ENCODE results near the gene EIF2B4. TPM values are rescaled to one million over a fixed set of nuclear protein-coding genes. Genes with fewer than 3 reads are reported as not detected.

Gene EIF2B4
- total and polyA plus RNA-seq, 4 donors, result 19.6 to 55.4 (median 37.3) TPM

DNA sequence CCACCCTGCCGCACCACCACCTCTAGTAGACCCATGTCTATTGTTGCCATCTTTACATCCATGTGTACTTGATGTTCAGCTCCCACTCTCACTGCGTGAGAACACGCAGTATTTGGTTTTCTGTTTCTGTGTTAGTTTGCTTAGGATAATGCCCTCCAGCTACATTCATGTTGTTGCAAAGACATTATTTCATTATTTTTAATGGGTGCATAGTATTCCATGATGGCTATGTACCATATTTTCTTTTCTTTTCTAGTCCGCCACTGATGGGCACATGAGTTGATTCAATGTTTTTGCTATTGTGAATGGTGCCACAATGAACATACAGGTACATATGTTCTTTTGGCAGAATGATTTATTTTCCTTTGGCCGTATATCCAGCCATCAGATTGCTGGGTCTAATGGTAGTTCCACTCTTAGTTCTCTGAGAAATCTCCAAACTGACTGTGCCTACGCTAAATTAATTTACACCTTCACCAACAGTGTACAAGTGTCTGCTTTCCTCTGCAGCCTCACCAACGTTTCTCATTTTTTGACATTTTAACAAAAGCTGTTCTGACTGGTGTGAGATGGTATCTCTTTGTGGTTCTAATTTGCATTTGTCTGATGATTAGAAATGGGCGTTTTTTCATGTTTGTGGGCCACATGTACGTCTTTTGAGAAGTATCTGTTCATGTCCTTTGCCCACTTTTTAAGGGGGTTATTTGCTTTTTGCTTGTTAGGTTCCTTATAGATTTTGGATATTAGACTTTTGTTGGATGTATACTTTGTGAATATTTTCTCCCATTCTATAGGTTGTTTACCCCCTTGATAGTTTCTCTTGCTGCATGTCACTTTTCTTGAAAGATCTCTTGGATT is 20.9 kb upstream of the EIF2B4 start:
- Histone ChIP-seq H3K36me3 (ENCODE audit: control insufficient read depth in 4 of 4, insufficient read depth in 4 of 4, low read length in 4 of 4) (peaks cover 0 to 6% (median 4%) of the 10 kb centered on the region in 4 donors), H3K4me3 (no peak overlapping the region), H3K9ac (ENCODE audit: insufficient read depth in 1 of 2, low read length in 2 of 2) (no peak overlapping the region), H3K27ac (ENCODE audit: low read depth in 1 of 2, low read length in 1 of 2) (no peak overlapping the region), H3K4me1 (ENCODE audit: control insufficient read depth in 5 of 5, insufficient read depth in 5 of 5, low read length in 5 of 5) (no peaks in the 10 kb centered on the region), H3K9me3 (ENCODE audit: control insufficient read depth in 4 of 4, insufficient read depth in 3 of 4, low read length in 3 of 4) (no peaks in the 10 kb centered on the region), H3K27me3 (ENCODE audit: control insufficient read depth in 3 of 3, insufficient read depth in 3 of 3, low read length in 2 of 3) (no peaks in the 10 kb centered on the region)
- ATAC-seq (ENCODE audit: insufficient read depth, low FRiP score) (no peak), DNase-seq (no peak)
- 94 to 95% methylated on average over 9 of the region's 9 CpGs for WGBS, 2 donors
- TF ChIP-seq, protein P1, sequence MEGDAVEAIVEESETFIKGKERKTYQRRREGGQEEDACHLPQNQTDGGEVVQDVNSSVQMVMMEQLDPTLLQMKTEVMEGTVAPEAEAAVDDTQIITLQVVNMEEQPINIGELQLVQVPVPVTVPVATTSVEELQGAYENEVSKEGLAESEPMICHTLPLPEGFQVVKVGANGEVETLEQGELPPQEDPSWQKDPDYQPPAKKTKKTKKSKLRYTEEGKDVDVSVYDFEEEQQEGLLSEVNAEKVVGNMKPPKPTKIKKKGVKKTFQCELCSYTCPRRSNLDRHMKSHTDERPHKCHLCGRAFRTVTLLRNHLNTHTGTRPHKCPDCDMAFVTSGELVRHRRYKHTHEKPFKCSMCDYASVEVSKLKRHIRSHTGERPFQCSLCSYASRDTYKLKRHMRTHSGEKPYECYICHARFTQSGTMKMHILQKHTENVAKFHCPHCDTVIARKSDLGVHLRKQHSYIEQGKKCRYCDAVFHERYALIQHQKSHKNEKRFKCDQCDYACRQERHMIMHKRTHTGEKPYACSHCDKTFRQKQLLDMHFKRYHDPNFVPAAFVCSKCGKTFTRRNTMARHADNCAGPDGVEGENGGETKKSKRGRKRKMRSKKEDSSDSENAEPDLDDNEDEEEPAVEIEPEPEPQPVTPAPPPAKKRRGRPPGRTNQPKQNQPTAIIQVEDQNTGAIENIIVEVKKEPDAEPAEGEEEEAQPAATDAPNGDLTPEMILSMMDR (IDR thresholded peaks at IDR 0.05; ENCODE audit: control extremely low read depth, extremely low read depth), result no peak

DNA sequence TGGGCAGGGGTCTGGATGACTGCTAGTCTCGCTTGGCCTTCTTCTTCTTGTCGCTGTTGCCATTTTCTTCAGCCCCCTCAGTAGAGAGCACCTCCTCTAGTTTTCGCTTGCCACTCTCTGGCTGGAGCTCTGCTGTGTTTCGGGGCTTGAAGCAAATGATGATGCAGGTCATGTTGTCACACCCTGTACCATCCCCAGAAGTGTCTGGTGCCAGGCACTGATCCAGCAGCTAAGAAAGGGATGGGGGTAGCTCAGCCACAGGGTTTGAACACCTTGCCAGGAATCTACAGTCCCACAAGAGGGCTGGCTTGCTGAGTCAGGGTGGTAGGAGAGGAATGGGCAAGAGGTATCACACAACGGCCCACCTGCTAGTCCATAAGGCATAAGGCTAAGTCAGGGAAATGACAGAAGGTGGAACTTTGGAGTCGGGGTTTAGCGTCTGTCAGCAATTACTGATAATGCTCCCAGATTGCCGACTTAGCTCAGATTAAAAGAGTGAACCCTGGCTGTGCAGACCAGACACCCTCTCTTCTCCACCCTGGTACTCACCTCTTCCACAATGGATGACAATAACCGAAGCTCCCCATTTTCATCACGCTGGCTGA is 11.5 kb upstream of the EIF2B4 start:
- Histone ChIP-seq H3K9me3 (ENCODE audit: control insufficient read depth in 4 of 4, insufficient read depth in 3 of 4, low read length in 3 of 4) (no peaks in the 10 kb centered on the region), H3K4me1 (ENCODE audit: control insufficient read depth in 5 of 5, insufficient read depth in 5 of 5, low read length in 5 of 5) (peaks cover 4 to 19% (median 5%) of the 10 kb centered on the region in 5 donors), H3K4me3 (no peak overlapping the region), H3K27ac (ENCODE audit: low read depth in 1 of 2, low read length in 1 of 2) (peak overlapping the region in 1 of 2 donors; percentile 85), H3K27me3 (ENCODE audit: control insufficient read depth in 3 of 3, insufficient read depth in 3 of 3, low read length in 2 of 3) (no peaks in the 10 kb centered on the region), H3K9ac (ENCODE audit: insufficient read depth in 1 of 2, low read length in 2 of 2) (peak overlapping the region in 1 of 2 donors; percentile 65), H3K36me3 (ENCODE audit: control insufficient read depth in 4 of 4, insufficient read depth in 4 of 4, low read length in 4 of 4) (peaks cover 18 to 41% (median 28%) of the 10 kb centered on the region in 4 donors)
- 95 to 98% methylated on average over 10 of the region's 10 CpGs for WGBS, 2 donors
- DNase-seq, result no peak
- TF ChIP-seq, protein P1 (IDR thresholded peaks at IDR 0.05; ENCODE audit: control extremely low read depth, extremely low read depth), result no peak
- ATAC-seq (ENCODE audit: insufficient read depth, low FRiP score), result no peak

DNA sequence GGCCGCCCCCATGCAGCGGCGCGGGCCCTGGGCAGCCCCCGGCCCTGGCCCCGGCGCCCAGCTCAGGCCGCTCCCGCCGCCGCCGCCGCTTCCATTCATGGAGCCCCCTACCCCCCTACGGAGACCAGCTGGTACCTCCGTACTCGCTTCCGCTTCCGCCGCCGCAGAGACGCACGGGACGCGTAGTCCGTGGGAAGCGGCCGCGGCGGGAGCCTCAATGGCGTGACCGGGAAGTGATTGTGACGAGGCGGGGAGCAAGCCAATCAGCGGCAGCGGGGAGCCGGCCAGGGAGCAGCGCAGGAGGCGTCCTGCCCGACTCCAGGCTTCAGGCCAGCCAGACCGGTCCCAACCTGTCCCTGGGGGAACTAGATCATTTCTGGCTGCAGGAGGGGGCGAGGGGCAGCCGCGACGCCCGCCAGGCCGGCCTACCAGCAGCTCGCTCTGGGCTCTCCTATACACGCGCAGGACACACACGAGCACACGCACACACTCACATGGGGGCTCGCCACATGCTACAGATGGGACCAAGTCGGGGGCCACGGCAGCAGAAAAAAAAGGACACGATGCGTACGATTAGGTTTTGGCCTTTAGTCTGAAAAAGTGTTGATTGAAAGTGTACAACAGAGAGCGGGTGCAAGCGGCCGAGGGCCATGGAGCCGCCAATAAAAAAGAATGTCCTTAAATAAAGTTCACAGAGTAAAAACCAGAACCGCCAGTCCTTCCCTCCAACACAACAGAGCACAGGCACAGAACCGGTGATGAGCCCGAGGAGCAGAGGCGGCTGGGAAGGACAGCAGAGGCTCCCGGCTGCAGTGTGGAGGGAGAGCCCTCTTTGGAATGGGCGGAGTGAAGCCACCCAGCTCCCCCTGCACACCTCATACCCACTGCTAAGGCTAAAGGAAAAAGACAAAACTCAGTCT is 10.7 kb upstream of the EIF2B4 start, which contains the start of gene ZNF513:
Gene ZNF513 (minus strand): TSS at position 109 of the 920 bp plus-strand sequence. CDS start 208 bp downstream, outside the sequence.
- no peaks in the 10 kb centered on the region for H3K9me3 ChIP-seq (ENCODE audit: control insufficient read depth in 4 of 4, insufficient read depth in 3 of 4, low read length in 3 of 4)
- H3K9ac ChIP-seq (ENCODE audit: insufficient read depth in 1 of 2, low read length in 2 of 2), result peak within 1 kb of the TSS; percentile 91 to 96
- peak within 1 kb of the TSS; percentile 88 to 93 for H3K27ac ChIP-seq (ENCODE audit: low read depth in 1 of 2, low read length in 1 of 2)
- H3K36me3 ChIP-seq (ENCODE audit: control insufficient read depth in 4 of 4, insufficient read depth in 4 of 4, low read length in 4 of 4), result peaks cover 18 to 49% (median 33%) of the 10 kb centered on the region in 4 donors
- TF ChIP-seq, protein P1 (IDR thresholded peaks at IDR 0.05; ENCODE audit: control extremely low read depth, extremely low read depth), result no peak
- DNase-seq, result peak; percentile 98
- peak within 1 kb of the TSS; percentile 62 for H3K4me3 ChIP-seq
- no peaks in the 10 kb centered on the region for H3K27me3 ChIP-seq (ENCODE audit: control insufficient read depth in 3 of 3, insufficient read depth in 3 of 3, low read length in 2 of 3)
- H3K4me1 ChIP-seq (ENCODE audit: control insufficient read depth in 5 of 5, insufficient read depth in 5 of 5, low read length in 5 of 5), result peaks cover 4 to 19% (median 5%) of the 10 kb centered on the region in 5 donors
- WGBS, 2 donors, result 17 to 21% methylated on average over 61 to 67 of the region's 67 CpGs
- ATAC-seq (ENCODE audit: insufficient read depth, low FRiP score), result peak; percentile 89
